Heart left ventricle (tissue), 16 donors: ENCODE data around the gene RUFY3. TPM values are rescaled to one million over a fixed set of nuclear protein-coding genes. Genes with fewer than 3 reads are reported as not detected.

Source experiments
- ATAC-seq, 4 donors: fragments of 200-7000 bp; cut with Tn5 transposase; one replicate each; pipeline ENCODE4 v1.9.1; 2020 to 2022; ENCODE audit warnings: moderate library complexity in 4 of 4, mild to moderate bottlenecking in 3 of 4, moderate number of reproducible peaks in 1 of 4
- DNase-seq, 5 donors: peaks; one replicate each; pipeline ENCODE4 v3.0.0-alpha.2; 2020
- H3K27ac ChIP-seq, 12 donors: fragments of 200-600 bp; sonication (generic) in 4 of 12; one replicate each; pipeline versions ENCODE4 v1.5.0 to v1.8.0; 2016 to 2022; ENCODE audit warnings: mild to moderate bottlenecking in 2 of 12
- H3K27me3 ChIP-seq, 9 donors: fragments of 200-600 bp; sonication (generic) in 2 of 9; one replicate each; pipeline versions ENCODE4 v1.5.1 to v1.8.0; 2016 to 2022; ENCODE audit warnings: mild to moderate bottlenecking in 3 of 9
- H3K36me3 ChIP-seq, 9 donors: fragments of 200-600 bp; sonication (generic) in 2 of 9; one replicate each; pipeline versions ENCODE4 v1.5.0 to v1.8.0; 2018 to 2022; ENCODE audit warnings: mild to moderate bottlenecking in 2 of 9
- H3K4me1 ChIP-seq, 12 donors: fragments of 200-600 bp; sonication (generic) in 4 of 12; one replicate each; pipeline versions ENCODE4 v1.5.0 to v1.8.0; 2016 to 2022; ENCODE audit warnings: mild to moderate bottlenecking in 3 of 12
- H3K4me3 ChIP-seq, 12 donors: fragments of 200-600 bp; sonication (generic) in 4 of 12; one replicate each; pipeline versions ENCODE4 v1.5.0 to v1.8.0; 2017 to 2022; ENCODE audit warnings: mild to moderate bottlenecking in 9 of 12, moderate library complexity in 4 of 12
- H3K9me3 ChIP-seq, 12 donors: fragments of 200-600 bp; sonication (generic) in 4 of 12; one replicate each; pipeline versions ENCODE4 v1.5.0 to v1.8.0; 2016 to 2022; ENCODE audit warnings: mild to moderate bottlenecking in 1 of 12
- POLR2A ChIP-seq, 2 donors: fragments of 450-650 bp; IDR thresholded peaks; one replicate each; pipeline ENCODE4 v1.6.1; 2017; ENCODE audit warnings: antibody characterized with exemption in 2 of 2, mild to moderate bottlenecking in 2 of 2, moderate library complexity in 2 of 2
- WGBS, 4 donors: extraction: QIAGEN DNeasy Blood & Tissue Kit in 2 of 4; methylation state at CpG; one replicate each; pipeline versions ENCODE4 v1.1.5 to v1.1.7; 2013 to 2018; 5-methylcytosine and 5-hydroxymethylcytosine counted together
- intact Hi-C, 10 donors: fragments of 100-400 bp; cut with DNase I; formaldehyde crosslinking; loops; one replicate each; pipeline versions ENCODE4 v1.11.1 to v1.14.2; 2022
- polyA plus RNA-seq, 2 donors: library from polyadenylated mRNA; stranded (reverse); fragments of 200-250 nt; gene quantifications; one replicate each; pipeline ENCODE4 v1.2.3, GENCODE V29; 2013
- total RNA-seq, 9 donors: library from RNA; depleted of rRNA in 2 of 9; stranded (reverse); fragments of >200 nt in 2 of 9; fragmentation: NEBNext Ultra II Directional in 3 of 9; extraction: Animal tissue kit (Norgen Biotek cat#: 25700) in 3 of 9; gene quantifications; one replicate each; pipeline versions ENCODE4 v1.1.0 to v1.2.4, GENCODE V29; 2016 to 2023
- TF ChIP-seq, protein P1 (sequence below), 12 donors: fragments of 200-600 bp; sonication (generic) in 4 of 12; IDR thresholded peaks; one replicate each; pipeline versions ENCODE4 v1.5.0 to v1.8.0; 2018 to 2022; ENCODE audit warnings: antibody characterized with exemption in 12 of 12, mild to moderate bottlenecking in 5 of 12
- donor health status: ischemic (EF 13 %, LVEDD 7.1; RV severe dilation, severe dysfunction).
- donor health status: healthy with polysubstance abuse.
- donor health status: DM: no; HTN: yes; CAD: no.
- donor health status: DM: no; HTN: no; CAD: no.
- donor health status: ischemic (EF 25% LVEDD 6.9; RV normal size, moderate dysfunction).
- donor health status: ischemic (EF 25% LVEDD 5.7; RV mildly dilated, moderate dysfunction).
- donor health status: healthy.
- donor health status: DM: yes; HTN: yes; CAD: no.
- donor health status: ischemic (EF 35%, LVEDD 5.7; RV mildly dilated, moderate dysfunction).
- donor health status: nonischemic (EF 11% LVEDD 7.7; RV severe dilation, severe dysfunction).
- donor health status: DM: yes; HTN: yes; CAD: no.
- donor health status: PGD.
- donor health status: ischemic (EF 29% LVEDD 5.4; RV normal size, mild dysfunction).
- donor health status: nonischemic (EF 23%, LVEDD 6.1; RV moderate dilation, normal function).

Gene RUFY3
- total and polyA plus RNA-seq, 11 donors = 12.8 to 33.0 (median 18.7) TPM

DNA sequence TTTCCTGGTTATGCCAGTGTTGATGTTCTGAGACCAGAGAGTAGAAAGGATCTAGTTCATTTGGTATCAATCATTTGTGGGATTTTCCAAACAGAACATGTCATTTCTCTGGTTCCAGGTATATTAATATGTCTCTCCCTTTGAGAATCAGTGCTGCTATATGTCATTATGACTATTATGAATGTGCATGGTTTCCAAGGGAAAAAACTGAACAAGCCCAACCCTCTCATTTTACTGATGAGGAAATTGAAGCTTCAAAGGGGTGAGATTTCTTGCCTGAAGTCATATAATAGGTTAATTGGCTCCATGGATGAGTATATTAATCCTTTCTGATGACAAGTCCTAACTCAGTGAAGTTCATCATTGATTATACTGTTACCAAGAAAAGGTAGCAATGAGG, 31.9 kb downstream of the RUFY3 start:
- DNase-seq (no peak), ATAC-seq (no peak)
- intact Hi-C loops = no loop called here
- H3K27ac ChIP-seq = no peak overlapping the region
- H3K9me3 ChIP-seq = no peaks in the 10 kb centered on the region
- H3K4me1 ChIP-seq = peaks cover 0 to 34% (median 0%) of the 10 kb centered on the region in 12 donors
- no peak overlapping the region for H3K4me3 ChIP-seq
- H3K27me3 ChIP-seq = no peaks in the 10 kb centered on the region
- peaks cover 0 to 10% (median 0%) of the 10 kb centered on the region in 9 donors for H3K36me3 ChIP-seq
- TF ChIP-seq, protein P1, sequence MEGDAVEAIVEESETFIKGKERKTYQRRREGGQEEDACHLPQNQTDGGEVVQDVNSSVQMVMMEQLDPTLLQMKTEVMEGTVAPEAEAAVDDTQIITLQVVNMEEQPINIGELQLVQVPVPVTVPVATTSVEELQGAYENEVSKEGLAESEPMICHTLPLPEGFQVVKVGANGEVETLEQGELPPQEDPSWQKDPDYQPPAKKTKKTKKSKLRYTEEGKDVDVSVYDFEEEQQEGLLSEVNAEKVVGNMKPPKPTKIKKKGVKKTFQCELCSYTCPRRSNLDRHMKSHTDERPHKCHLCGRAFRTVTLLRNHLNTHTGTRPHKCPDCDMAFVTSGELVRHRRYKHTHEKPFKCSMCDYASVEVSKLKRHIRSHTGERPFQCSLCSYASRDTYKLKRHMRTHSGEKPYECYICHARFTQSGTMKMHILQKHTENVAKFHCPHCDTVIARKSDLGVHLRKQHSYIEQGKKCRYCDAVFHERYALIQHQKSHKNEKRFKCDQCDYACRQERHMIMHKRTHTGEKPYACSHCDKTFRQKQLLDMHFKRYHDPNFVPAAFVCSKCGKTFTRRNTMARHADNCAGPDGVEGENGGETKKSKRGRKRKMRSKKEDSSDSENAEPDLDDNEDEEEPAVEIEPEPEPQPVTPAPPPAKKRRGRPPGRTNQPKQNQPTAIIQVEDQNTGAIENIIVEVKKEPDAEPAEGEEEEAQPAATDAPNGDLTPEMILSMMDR (IDR thresholded peaks at IDR 0.05) = no peak
- TF ChIP-seq POLR2A (IDR thresholded peaks at IDR 0.05) = no peak

DNA sequence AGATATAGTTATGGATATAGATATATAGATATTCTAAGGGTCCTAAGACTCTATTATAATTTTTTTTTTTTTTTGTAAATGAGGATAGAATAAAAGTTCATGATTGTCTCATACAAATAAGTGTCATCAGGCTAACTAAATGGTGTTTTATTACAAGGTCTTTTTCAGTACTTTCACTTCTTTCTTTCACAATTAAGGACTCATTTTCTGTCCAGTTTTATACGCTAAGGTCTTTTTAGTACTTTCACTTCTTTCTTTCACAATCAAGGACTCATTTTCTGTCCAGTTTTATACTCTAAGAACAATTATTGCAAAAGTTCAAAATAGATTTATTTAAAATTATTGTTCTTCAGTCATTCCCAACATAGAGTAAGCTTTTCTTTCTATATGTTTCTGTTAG, 32.7 kb downstream of the RUFY3 start:
- 83 to 90% (median 86%) methylated on average over 1 of the region's 1 CpG for WGBS, 4 donors
- H3K27ac ChIP-seq = peak overlapping the region in 1 of 12 donors; percentile 46
- DNase-seq (no peak), ATAC-seq (no peak)
- no peaks in the 10 kb centered on the region for H3K9me3 ChIP-seq
- peaks cover 0 to 42% (median 0%) of the 10 kb centered on the region in 12 donors for H3K4me1 ChIP-seq
- no peaks in the 10 kb centered on the region for H3K27me3 ChIP-seq
- peaks cover 0 to 10% (median 0%) of the 10 kb centered on the region in 9 donors for H3K36me3 ChIP-seq
- intact Hi-C loops = no loop called here
- no peak for TF ChIP-seq POLR2A (IDR thresholded peaks at IDR 0.05)
- TF ChIP-seq, protein P1 (IDR thresholded peaks at IDR 0.05) = no peak
- H3K4me3 ChIP-seq = no peak overlapping the region

DNA sequence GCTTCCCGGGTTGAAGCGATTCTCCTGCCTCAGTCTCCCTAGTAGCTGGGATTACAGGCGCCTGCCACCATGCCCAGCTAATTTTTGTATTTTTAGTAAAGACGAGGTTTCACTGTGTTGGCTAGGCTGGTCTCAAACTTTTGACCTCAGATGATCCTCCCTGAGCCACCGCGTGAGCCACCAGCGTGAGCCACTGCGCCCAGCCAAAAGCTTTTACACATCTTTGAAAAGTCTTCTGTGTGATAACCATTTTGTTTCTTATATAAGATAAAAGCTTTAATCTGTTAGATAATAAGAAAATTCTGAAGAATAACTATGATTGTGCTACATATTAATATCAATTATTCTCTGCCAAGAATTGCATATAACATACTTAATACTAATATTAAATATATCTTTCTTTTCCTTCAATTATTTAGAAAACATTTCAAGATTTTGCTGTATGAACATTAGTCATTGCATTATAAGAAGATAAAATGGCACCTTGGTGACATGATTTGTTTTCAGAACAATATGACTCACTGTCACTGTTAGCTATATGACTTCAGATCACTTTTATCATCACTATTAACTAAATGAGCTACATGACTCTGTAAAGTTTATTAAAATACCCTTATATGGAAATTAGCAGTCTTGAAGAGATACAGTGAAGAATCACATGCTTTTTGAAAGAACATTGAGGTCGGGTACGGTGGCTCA, 33.4 kb downstream of the RUFY3 start:
- H3K4me3 ChIP-seq = no peak overlapping the region
- peaks cover 0 to 49% (median 2%) of the 10 kb centered on the region in 12 donors for H3K4me1 ChIP-seq
- no peak for ATAC-seq
- H3K9me3 ChIP-seq = no peaks in the 10 kb centered on the region
- WGBS, 4 donors = 95 to 98% (median 95%) methylated on average over 10 of the region's 10 CpGs
- peaks cover 0 to 10% (median 0%) of the 10 kb centered on the region in 9 donors for H3K36me3 ChIP-seq
- intact Hi-C loops = no loop called here
- DNase-seq = no peak
- H3K27me3 ChIP-seq = no peaks in the 10 kb centered on the region
- H3K27ac ChIP-seq = peak overlapping the region in 1 of 12 donors; percentile 46
- TF ChIP-seq, protein P1 (IDR thresholded peaks at IDR 0.05) = no peak
- TF ChIP-seq POLR2A (IDR thresholded peaks at IDR 0.05) = no peak

DNA sequence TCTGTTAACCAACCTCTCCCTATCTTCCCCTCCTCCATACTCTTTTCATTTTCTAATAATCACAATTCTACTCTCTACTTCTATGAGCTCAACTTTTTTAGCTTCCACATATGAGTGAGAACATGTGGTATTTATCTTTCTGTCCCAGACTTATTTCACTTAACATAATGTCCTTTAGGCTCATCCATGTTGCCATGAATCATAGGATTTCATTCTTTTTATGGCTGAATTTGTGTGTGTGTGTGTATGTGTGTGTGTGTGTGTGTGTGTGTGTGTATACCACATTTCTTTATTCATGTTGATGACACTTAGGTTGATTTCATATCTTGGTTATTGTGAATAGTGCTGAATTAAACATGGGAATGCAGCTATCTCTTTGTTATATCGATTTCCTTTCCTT, 37.4 kb downstream of the RUFY3 start:
- Histone ChIP-seq H3K27ac (peak overlapping the region in 3 of 12 donors; percentile 9 to 40 (median 13)), H3K4me1 (peaks cover 0 to 32% (median 5%) of the 10 kb centered on the region in 12 donors), H3K36me3 (peaks cover 0 to 30% (median 18%) of the 10 kb centered on the region in 9 donors), H3K4me3 (peak overlapping the region in 5 of 12 donors; percentile 13 to 43 (median 28)), H3K9me3 (no peaks in the 10 kb centered on the region), H3K27me3 (no peaks in the 10 kb centered on the region)
- DNase-seq (no peak), ATAC-seq (no peak)
- 46 to 72% (median 60%) methylated on average over 1 of the region's 1 CpG for WGBS, 4 donors
- intact Hi-C loops = no loop called here
- TF ChIP-seq, protein P1 (IDR thresholded peaks at IDR 0.05) = no peak
- TF ChIP-seq POLR2A (IDR thresholded peaks at IDR 0.05) = no peak
